ENCODE measurements around the gene P2RX6.

The P2RX6 gene

DNA sequence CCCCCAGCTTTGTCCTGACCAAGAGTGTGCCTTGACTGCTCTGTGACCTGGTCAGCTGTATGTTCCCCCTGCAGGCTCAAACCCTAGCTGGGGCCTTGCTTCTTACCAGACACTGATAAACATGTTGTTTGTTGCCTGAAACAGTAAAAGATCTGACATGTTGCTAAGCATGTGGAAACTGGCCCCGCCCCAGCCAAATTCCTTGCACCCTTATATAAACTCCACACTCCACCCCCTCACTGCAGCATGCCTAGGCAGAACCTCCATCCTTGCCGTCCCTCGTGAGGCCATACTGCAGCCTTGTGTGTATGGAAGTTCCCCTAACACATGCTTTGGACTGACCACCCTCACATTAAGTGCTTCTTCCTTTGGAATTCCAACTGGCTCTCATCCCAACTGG is 58.1 kb downstream of the P2RX6 start:
- H3K27ac ChIP-seq = no peak overlapping the region
- H3K9ac ChIP-seq (ENCODE audit: insufficient read length) = no peak overlapping the region
- no peak for DNase-seq (ENCODE audit: low read depth, low spot score)
- H3K36me3 ChIP-seq (ENCODE audit: insufficient read depth, low read length) = no peaks in the 10 kb centered on the region
- no peak overlapping the region for H3K4me3 ChIP-seq
- no peaks in the 10 kb centered on the region for H3K9me3 ChIP-seq (ENCODE audit: low read depth, low read length)
- TF ChIP-seq EZH2 (IDR thresholded peaks at IDR 0.05) = no peak
- no peak for TF ChIP-seq FOXP2 (optimal IDR thresholded peaks at IDR 0.05; ENCODE audit: control extremely low read depth, extremely low read length, insufficient read depth)
- TF ChIP-seq POLR2AphosphoS5 (IDR thresholded peaks at IDR 0.05; ENCODE audit: borderline replicate concordance, low read depth, low read length) = no peak

DNA sequence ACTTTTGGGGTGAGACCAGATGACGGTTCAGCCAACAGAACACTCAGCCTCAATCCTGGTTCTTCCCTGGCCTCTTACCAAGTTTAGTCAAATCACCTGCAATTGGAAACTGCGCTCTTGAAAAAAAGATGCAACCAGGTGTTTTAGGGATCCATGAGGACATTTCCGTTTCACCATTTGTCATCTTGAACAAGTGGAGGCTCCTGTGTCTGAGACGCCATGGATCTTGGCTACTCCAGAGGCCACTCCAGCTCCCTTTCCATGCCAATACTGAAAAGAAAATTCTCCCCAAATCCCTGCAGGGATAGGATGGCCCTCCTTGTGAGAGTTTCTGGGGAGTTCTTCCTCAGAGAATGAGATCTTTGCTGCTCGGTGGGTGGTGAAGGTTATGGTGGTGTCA is 58.5 kb downstream of the P2RX6 start:
- no peak for DNase-seq (ENCODE audit: low read depth, low spot score)
- Histone ChIP-seq H3K4me3 (no peak overlapping the region), H3K9ac (ENCODE audit: insufficient read length) (no peak overlapping the region), H3K9me3 (ENCODE audit: low read depth, low read length) (no peaks in the 10 kb centered on the region), H3K36me3 (ENCODE audit: insufficient read depth, low read length) (no peaks in the 10 kb centered on the region), H3K27ac (no peak overlapping the region)
- TF ChIP-seq EZH2 (IDR thresholded peaks at IDR 0.05) (no peak), FOXP2 (optimal IDR thresholded peaks at IDR 0.05; ENCODE audit: control extremely low read depth, extremely low read length, insufficient read depth) (no peak), POLR2AphosphoS5 (IDR thresholded peaks at IDR 0.05; ENCODE audit: borderline replicate concordance, low read depth, low read length) (no peak)

DNA sequence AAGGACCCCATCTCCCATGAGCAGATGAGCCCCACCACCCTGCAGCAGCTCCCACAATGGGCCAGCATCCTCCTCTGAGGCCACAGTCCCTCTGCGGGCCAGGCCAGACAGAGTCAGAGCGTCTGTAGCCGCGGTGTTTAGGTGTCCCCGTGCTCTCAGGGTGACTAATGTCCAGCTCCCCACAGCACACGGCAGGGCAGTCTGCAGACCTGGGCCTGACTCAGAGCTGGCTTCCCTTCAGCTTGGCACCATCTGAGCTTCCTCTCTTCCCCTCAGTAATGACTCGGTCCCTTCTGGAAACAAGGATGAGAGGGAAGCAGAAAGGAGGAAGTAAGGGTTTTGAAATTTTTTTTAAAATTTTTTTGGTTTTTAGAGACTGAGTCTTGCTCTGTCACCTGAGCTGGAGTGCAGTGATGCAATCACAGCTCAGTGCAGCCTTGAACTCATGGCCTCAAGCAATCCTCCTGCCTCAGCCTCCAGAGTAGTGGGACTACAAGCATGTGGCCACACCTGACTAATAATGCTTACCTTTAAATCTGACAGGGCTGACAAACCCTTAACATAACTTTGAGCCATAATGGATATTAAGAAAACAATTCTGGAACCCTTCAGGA is 59.2 kb downstream of the P2RX6 start:
- no peak overlapping the region for H3K9ac ChIP-seq (ENCODE audit: insufficient read length)
- no peak overlapping the region for H3K4me3 ChIP-seq
- DNase-seq (ENCODE audit: low read depth, low spot score) = no peak
- no peak overlapping the region for H3K27ac ChIP-seq
- no peaks in the 10 kb centered on the region for H3K9me3 ChIP-seq (ENCODE audit: low read depth, low read length)
- H3K36me3 ChIP-seq (ENCODE audit: insufficient read depth, low read length) = no peaks in the 10 kb centered on the region
- TF ChIP-seq FOXP2 (optimal IDR thresholded peaks at IDR 0.05; ENCODE audit: control extremely low read depth, extremely low read length, insufficient read depth) = no peak
- TF ChIP-seq POLR2AphosphoS5 (IDR thresholded peaks at IDR 0.05; ENCODE audit: borderline replicate concordance, low read depth, low read length) = no peak
- no peak for TF ChIP-seq EZH2 (IDR thresholded peaks at IDR 0.05)

DNA sequence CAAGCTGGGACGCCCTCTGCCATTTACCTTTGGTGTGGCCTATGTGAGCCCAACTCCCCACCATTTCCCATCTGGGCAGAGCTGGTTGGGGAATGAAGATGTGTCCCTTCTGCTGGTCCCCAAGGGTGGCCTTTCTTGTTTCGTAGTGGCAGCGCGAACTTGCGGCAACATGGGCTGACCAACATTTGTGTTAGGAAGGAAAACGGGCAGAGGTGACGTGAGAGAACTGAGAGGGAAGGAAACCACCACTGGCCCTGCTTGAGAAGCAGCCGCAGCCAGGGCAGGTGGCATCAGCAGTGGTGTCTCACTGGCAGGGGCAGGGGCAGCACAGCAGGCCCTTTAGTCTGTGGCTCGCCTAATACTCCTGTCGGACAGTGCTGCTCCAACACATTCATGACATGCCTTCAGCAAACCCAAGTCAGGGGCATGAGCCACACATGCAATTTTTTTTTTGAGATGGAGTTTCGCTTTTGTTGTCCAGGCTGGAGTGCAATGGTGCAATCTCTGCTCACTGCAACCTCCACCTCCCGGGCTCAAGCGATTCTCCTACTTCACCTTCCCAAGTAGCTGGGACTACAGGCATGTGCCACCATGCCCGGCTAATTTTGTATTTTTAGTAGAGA is 60.7 kb downstream of the P2RX6 start:
- H3K36me3 ChIP-seq (ENCODE audit: insufficient read depth, low read length) = no peaks in the 10 kb centered on the region
- no peak for TF ChIP-seq FOXP2 (optimal IDR thresholded peaks at IDR 0.05; ENCODE audit: control extremely low read depth, extremely low read length, insufficient read depth)
- no peak for DNase-seq (ENCODE audit: low read depth, low spot score)
- no peak overlapping the region for H3K9ac ChIP-seq (ENCODE audit: insufficient read length)
- H3K4me3 ChIP-seq = no peak overlapping the region
- no peaks in the 10 kb centered on the region for H3K9me3 ChIP-seq (ENCODE audit: low read depth, low read length)
- no peak overlapping the region for H3K27ac ChIP-seq

DNA sequence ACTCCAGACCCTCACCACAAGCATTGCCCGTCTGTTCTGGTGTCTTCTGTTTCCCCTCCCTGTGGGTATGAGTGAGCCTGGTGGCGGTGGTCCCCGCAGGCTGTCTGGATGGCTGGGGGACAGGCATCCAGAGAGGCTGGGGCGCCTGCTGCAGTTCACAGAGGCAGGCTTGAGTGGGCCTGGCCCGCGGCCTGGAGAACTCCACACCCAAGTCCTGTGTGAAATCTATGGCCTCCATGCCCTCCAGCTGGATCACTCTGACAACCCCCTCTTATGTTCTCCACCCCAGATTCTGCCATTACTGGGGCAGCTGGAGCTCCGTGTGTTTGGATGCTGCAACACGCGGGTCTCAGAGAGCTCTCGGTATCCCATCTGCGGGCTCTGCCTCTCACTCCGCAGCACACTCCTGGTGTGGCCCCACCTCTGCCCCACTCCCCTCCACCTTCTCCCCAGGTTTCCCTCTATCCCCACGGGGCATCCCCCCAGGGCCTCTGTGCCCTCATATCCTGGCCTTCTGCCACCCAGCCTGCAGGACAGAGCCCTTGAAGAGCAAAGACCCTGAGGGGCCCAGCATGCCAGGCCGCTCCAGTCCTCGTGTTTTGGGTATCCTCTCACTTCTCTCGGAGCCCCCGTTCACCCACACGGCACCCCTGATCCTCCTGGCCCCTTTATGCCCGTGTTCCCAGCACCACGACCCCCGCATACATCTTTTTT is 62.1 kb downstream of the P2RX6 start:
- no peak for DNase-seq (ENCODE audit: low read depth, low spot score)
- no peak overlapping the region for H3K27ac ChIP-seq
- no peak overlapping the region for H3K9ac ChIP-seq (ENCODE audit: insufficient read length)
- H3K36me3 ChIP-seq (ENCODE audit: insufficient read depth, low read length) = no peaks in the 10 kb centered on the region
- no peak for TF ChIP-seq EZH2 (IDR thresholded peaks at IDR 0.05)
- TF ChIP-seq FOXP2 (optimal IDR thresholded peaks at IDR 0.05; ENCODE audit: control extremely low read depth, extremely low read length, insufficient read depth) = no peak
- TF ChIP-seq POLR2AphosphoS5 (IDR thresholded peaks at IDR 0.05; ENCODE audit: borderline replicate concordance, low read depth, low read length) = no peak
- no peak overlapping the region for H3K4me3 ChIP-seq
- no peaks in the 10 kb centered on the region for H3K9me3 ChIP-seq (ENCODE audit: low read depth, low read length)

Measured in SK-N-MC (cell line).